ENCODE data around the gene HIPK4.

- TF ChIP-seq CTCF (IDR thresholded peaks at IDR 0.05 in 8 of 11, conservative IDR thresholded peaks at IDR 0.05 in 3 of 11) = no peak
- TF ChIP-seq POLR2AphosphoS5 (IDR thresholded peaks at IDR 0.05) = no peak
- no peak for TF ChIP-seq POLR2A (IDR thresholded peaks at IDR 0.05)
These were observed 28.1 kb upstream of the HIPK4 start for GRCh38 chr19:40418040-40418439.

Data from spleen (tissue), 7 donors.